Sciatic nerve (tissue), 2 donors: ENCODE results near the gene TREX2. TPM values are rescaled to one million over a fixed set of nuclear protein-coding genes. Genes with fewer than 3 reads are reported as not detected.

Experiments used
- ATAC-seq: fragments of 200-7000 bp; cut with Tn5 transposase; one replicate; pipeline ENCODE4 v1.9.1; 2020; ENCODE audit warnings: mild to moderate bottlenecking, moderate library complexity
- DNase-seq: peaks from one replicate; pipeline ENCODE4 v3.0.0-alpha.2; 2020; ENCODE audit warnings: low spot score
- intact Hi-C: fragments of 100-400 bp; cut with DNase I; formaldehyde crosslinking; loops from one replicate; pipeline ENCODE4 v1.14.2; 2022
- total RNA-seq: library from RNA; stranded (reverse); fragmentation: NEBNext Ultra II Directional; extraction: Animal tissue kit (Norgen Biotek cat#: 25700); gene quantifications from one replicate; pipeline ENCODE4 v1.2.1, GENCODE V29; 2021
- donor health status: DM: no; HTN: no; CAD: no.
- donor health status: DM: no; HTN: no; CAD: no.

The TREX2 gene
- 1.7 TPM for total RNA-seq

GRCh38 chrX:153445856-153446635 is at the start of gene TREX2:
Gene TREX2 (minus strand): TSS chrX:153446056. CDS start chrX:153445430, 626 bp downstream.
- ATAC-seq: no peak
- intact Hi-C loops: no loop called here
- DNase-seq: no peak

DNA sequence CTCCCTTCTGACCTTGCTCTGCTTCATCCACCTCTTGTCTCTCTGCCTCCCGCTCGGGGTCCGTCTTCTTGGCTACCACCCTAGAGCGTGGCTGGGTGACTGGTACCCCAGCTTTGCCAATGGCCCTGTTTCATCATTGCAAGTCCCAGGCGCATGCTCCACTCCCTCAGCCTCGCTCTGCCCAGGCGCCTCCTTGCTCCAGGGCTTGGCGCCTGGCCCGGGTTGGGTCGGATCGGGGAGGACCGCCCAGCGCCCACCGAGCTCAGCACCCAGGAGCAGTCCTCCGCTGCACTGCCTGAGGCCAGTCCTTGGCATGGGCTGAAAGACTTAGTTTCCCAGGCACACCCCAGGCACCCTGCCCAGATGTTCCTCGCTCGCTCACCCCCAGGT is 49.5 kb upstream of the TREX2 start:
- ATAC-seq: peak; percentile 52
- intact Hi-C loops: no loop called here
- no peak for DNase-seq

DNA sequence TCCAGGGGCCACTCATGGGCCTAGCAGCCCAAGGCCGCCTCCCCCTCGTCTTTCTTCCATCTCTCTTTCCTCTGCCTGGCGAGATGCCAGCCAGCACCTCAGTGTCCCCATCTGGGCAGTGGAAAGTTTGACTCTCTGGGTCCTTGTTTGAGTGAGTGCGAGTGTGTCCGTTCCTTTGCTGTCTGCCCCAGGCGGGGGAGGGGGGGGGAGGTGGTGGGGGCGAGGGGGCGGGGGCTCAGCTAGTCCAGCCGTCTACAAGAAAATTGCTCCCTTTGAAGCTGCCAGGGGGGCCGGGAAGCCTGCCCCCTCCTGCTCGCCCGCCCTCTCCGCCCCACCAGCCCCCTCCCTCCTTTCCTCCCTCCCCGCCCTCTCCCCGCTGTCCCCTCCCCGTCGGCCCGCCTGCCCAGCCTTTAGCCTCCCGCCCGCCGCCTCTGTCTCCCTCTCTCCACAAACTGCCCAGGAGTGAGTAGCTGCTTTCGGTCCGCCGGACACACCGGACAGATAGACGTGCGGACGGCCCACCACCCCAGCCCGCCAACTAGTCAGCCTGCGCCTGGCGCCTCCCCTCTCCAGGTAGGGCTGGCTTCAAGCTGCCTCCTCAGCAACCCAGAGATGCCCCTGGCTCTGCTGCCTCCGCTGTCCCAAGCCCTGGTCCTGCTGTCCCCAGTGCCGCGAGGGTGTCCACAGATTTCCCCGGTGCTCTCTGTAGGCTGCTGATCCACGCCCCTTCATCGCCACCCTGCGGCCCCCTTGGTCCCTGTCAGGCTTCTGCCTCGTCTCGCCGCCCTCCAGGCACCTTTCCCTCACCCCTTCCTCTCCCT is 48.9 kb upstream of the TREX2 start, which contains the start of gene BGN:
TSS of gene BGN (plus strand) at position 440 of the 821 bp plus-strand sequence. CDS start 9,652 bp downstream, outside the sequence.
- DNase-seq (peak; percentile 75), ATAC-seq (peak; percentile 67)
- intact Hi-C loops: no loop called here

GRCh38 chrX:153494061-153494460 is 48.2 kb upstream of the TREX2 start:
- intact Hi-C loops: no loop called here
- DNase-seq: no peak
- ATAC-seq: peak; percentile 55

- intact Hi-C loops: no loop called here
- ATAC-seq: no peak
Observed at GRCh38 chrX:153493085-153493484, 47.2 kb upstream of the TREX2 start.

GRCh38 chrX:153492543-153492942 is 46.7 kb upstream of the TREX2 start:
- no peak for DNase-seq
- no peak for ATAC-seq
- intact Hi-C loops: no loop called here

More at GRCh38 chrX:153493085-153493484, 47.2 kb upstream of the TREX2 start:
- DNase-seq: no peak

- intact Hi-C loops: no loop called here
- no peak for ATAC-seq
- no peak for DNase-seq
Observed at GRCh38 chrX:153491918-153492317, 46.1 kb upstream of the TREX2 start.

- ATAC-seq (no peak), DNase-seq (no peak)
- intact Hi-C loops: no loop called here
Observed at GRCh38 chrX:153491351-153491914, 45.6 kb upstream of the TREX2 start.

DNA sequence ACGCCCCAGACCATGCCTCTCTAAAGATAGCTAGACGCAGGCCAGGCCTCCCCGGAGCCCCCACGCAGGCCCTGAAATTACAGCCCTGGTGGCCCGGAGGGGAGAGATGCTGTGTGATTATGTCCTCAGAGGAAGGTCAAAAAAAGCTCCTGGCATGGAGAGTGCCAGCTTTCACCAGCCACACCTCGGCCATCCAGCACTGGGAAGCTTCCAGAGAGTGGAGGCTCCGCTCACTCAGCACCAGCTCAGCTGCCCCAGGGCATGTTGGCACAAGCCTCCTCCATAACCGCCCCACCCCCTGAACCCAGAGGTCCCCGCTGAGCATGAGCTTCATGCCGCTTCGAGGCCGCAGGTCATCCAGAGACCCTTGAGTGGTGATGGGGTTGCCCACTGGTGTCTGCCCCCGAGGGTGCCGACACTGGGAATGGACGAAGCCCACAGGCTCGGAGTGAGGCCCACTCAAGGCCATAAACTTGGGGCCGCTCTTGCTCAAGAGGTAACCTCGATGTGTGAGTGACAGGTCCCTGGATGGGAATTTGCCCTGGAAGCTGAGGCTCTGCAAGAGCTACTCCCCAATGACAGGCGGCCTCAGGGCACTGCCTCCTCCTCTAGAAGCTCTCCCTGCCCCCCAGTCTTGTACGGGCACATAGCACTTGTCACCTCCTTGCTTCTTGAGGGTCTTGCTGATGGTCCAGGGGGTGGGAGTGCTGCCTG is 44.5 kb upstream of the TREX2 start:
- intact Hi-C loops: no loop called here
- DNase-seq: no peak
- ATAC-seq: no peak

- ATAC-seq (peak; percentile 55), DNase-seq (no peak)
- intact Hi-C loops: no loop called here
Observed at GRCh38 chrX:153488231-153488914, 42.5 kb upstream of the TREX2 start.

GRCh38 chrX:153487590-153488071 is 41.8 kb upstream of the TREX2 start:
- DNase-seq (no peak), ATAC-seq (peak; percentile 21)
- intact Hi-C loops: no loop called here

DNA sequence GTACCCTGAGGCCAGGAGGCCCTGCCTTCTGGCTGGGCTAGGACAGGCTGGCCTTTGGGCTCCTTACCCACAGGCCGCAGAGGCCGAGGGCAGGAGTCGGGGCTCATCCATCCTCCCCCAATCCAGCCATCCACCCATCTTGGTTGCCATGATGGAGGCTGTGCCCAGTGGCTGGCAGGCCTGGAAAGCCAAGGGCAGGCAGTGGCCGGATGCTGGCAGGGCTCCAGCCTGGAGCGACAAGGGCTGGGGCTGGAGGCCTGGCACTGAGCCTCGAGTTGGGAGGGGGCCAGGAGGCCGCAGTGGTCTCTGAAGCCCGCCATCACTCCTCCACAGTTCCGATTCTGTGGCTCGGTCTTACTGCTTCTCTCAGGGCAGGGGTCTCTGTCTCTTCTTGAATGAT is 40.3 kb upstream of the TREX2 start:
- DNase-seq (no peak), ATAC-seq (no peak)
- intact Hi-C loops: no loop called here

DNA sequence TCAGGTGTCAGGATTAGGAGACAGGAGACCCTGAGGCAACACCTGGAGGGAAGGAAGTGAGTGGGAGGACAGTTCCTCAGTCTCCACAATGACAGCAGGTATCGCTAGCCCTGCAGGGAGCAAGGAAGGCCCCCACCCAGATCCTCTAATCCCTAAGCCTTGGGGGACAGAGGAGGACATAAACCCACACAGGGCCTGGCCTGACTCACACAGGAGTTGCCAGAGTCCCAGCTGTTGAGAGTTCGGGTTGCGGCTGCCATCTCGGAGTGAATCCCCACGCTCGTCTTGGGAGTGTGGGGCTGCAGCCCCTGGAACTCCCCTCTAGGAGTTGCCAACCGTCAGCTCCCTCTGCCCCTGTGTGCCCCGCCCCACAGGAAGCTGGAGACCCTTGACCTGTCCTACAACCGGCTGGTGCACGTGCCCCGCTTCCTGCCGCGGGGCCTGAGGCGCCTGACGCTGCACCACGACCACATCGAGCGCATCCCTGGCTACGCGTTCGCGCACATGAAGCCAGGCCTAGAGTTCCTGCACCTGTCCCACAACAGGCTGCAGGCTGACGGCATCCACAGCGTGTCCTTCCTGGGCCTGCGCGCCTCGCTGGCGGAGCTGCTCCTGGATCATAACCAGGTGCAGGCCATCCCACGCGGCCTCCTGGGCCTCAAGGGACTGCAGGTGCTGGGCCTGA is 39.7 kb upstream of the TREX2 start:
- DNase-seq (no peak), ATAC-seq (no peak)
- intact Hi-C loops: no loop called here

DNA sequence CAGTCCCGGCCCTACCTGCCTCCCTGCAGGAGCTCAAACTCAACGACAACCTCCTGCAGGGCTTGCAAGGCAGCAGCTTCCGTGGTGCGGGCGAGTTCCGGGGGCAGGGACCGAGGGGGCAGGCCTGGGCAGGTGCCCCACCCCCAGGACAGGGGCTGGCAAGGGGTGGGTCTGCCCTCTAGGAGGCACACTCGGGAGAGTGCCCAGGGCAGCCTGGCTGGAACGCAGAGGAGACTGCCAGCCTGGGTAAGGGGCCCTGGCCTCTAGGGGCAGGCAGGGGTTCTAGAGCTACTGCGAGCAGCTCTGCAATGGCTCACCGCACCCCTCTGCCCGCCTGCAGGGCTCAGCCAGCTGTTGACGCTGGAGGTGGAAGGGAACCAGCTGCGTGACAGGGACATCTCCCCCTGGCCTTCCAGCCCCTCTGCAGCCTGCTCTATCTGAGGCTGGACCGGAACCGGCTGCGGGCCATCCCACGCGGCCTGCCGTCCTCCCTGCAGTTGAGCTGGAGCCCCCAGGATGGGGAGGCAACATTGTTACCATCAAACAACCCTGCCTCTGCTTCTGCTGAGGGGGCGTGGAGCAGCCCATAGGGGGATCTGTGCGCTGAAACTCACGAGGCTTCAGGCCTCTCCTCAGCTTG is 36.6 kb upstream of the TREX2 start:
- intact Hi-C loops: no loop called here
- DNase-seq: no peak
- no peak for ATAC-seq

DNA sequence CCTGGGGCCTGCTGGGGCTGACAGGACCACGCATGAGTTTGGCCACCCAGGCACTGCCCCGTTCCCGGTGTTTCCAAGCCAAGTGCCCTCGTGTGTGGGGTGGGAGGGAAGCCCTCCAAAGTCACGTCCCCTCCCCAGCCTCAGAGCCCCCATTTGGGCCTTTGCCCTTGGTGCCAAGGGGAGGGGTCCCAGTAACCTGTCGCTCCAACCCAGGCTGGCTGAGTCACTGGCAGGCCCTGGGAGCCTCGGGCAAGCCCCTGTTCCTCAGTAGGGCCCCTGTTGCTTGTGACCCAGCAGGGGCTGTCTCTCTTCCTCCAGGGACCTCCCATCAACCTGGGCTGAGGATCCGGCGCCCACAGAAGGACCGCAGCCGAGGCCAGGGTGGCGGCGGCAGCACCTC is 35.2 kb upstream of the TREX2 start:
- no peak for ATAC-seq
- no peak for DNase-seq
- intact Hi-C loops: no loop called here

DNA sequence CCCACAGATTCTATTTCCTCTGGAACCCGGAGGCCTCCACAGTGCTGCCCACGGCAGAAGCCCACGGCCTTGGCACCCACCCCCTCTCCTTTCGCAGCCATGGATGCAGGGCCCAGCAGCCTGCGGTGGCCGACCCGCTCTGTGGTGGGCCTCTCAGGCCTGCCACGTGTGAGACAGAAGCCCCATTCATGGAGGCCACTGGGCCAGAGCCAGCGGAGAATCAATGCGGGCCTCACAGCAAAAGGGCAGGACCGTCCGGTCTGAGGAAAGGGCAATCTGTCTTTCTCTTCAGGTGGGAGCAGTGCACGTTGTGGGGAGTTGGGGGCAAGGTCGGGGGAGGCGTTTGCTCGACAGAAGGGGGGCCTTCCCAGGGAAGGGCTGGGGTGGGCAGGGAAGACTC is 32.9 kb upstream of the TREX2 start:
- DNase-seq (no peak), ATAC-seq (peak; percentile 34)
- intact Hi-C loops: no loop called here

GRCh38 chrX:153477901-153478300 is 32.0 kb upstream of the TREX2 start:
- intact Hi-C loops: no loop called here
- DNase-seq: no peak
- peak; percentile 49 for ATAC-seq
